Measurements from ENCODE around the gene SLC9A8. TPM values are rescaled to one million over a fixed set of nuclear protein-coding genes. Genes with fewer than 3 reads are reported as not detected.

SLC9A8 gene
- total and polyA plus RNA-seq, 2 donors (not counting 3 experiments of a cell fraction or from before 2014, with no cell fraction given), result 5.1 to 14.4 TPM

DNA sequence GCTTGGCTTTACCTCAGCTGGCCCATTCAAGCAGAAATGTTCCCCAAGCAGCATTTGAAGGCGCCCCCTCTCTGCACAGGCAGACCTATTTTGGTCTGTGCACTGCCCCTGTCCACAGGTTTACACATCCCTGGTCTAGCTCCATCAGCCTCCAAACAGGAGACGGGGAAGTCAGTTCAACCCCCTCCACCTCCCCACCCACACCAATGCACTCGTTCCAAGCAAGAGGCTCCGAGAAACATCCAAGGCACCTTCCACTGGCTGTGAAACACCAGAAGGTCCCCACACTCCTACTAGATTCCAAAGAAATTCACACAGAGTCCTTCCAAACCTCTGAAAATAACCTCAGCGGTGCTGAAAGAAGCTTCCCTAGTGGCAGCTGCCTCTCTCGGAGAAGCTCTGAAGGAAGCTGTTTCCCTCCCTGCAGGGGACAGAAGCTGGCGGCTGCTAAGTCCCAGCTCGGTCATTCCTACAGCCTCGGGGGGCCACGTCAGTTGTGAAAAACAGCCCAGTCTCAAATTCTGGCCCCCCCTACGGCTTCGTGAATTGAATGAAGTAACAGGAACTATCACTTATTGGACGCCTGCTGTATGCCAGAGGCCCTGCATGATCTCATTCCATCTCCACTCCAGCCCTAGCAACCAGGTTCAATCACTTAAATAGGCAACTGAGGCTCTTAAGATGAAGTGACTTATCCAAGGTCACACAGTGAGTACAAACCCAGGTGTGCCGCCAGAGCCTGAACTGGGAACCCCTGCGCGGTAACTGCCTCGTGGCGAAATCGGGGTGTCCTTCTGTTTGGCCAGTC is 101.9 kb downstream of the SLC9A8 start:
- H3K4me2 ChIP-seq (ENCODE audit: insufficient read depth, low read length), result peak overlapping the region; percentile 90
- CTCF ChIA-PET, result interaction anchor here (1.5 to 2.5 kb wide), 4 partner anchors 10 to 157 kb away, joined by 4 to 14 read pairs (median 6); no protein-coding TSS in a partner anchor
- POLR2A ChIA-PET, result no interaction called here
- DNase-seq (ENCODE audit: low read depth, low spot score), result peak; percentile 29
- BruUV-seq (replicated peaks), result no TSS peak
- H3K9ac ChIP-seq (replicated peaks; ENCODE audit: extremely low read depth, insufficient read depth, low read length), result peak overlapping the region; percentile 88
- no peaks in the 10 kb centered on the region for H3K9me1 ChIP-seq (replicated peaks; ENCODE audit: control insufficient read depth, extremely low read depth, insufficient read depth, low read length)
- H3K9me3 ChIP-seq (replicated peaks; ENCODE audit: control insufficient read depth, insufficient read depth, low read length), result no peaks in the 10 kb centered on the region
- H3K79me2 ChIP-seq (ENCODE audit: control insufficient read depth, insufficient read depth, low read length), result peaks cover 35% of the 10 kb centered on the region
- H3K27ac ChIP-seq (ENCODE audit: insufficient read depth, low read depth, low read length), result peak overlapping the region; percentile 86
- H3K27me3 ChIP-seq (ENCODE audit: control insufficient read depth in 2 of 2, insufficient read depth in 2 of 2, low read length in 2 of 2), result no peaks in the 10 kb centered on the region
- H4K20me1 ChIP-seq (replicated peaks; ENCODE audit: control insufficient read depth, extremely low read depth, insufficient read depth, low read length), result no peaks in the 10 kb centered on the region
- H2AFZ ChIP-seq (ENCODE audit: low read depth, low read length), result peak overlapping the region; percentile 9
- intact Hi-C loops (cut with micrococcal nuclease) (loop anchor here (2.0 kb wide), 2 partner anchors 14 to 22 kb away; partner anchors contain the start of gene RNF114), dilution Hi-C loops (cut with MboI; ENCODE audit: extremely low pct_ligation_motif_present, low sequenced_read_pairs) (no loop called here)
- TF ChIP-seq POLR2A (IDR thresholded peaks at IDR 0.05; ENCODE audit: low read depth, low read length) (no peak), EZH2 (IDR thresholded peaks at IDR 0.05; ENCODE audit: borderline replicate concordance, low read depth, low read length, severe bottlenecking) (no peak), FOS (IDR thresholded peaks at IDR 0.05; ENCODE audit: borderline replicate concordance, insufficient read depth, low read length) (no peak), JUN (IDR thresholded peaks at IDR 0.05; ENCODE audit: borderline replicate concordance, insufficient read depth, insufficient read length, low read depth) (no peak)
- H3K36me3 ChIP-seq (ENCODE audit: control insufficient read depth in 2 of 2, extremely low read depth in 1 of 2, insufficient read depth in 2 of 2, low read length in 2 of 2), result no peaks in the 10 kb centered on the region
- peak overlapping the region; percentile 54 to 89 (median 68) for H3K4me3 ChIP-seq (replicated peaks in 1 of 3; ENCODE audit: insufficient read depth in 1 of 3, low read depth in 1 of 3, low read length in 3 of 3)
- H3K4me1 ChIP-seq (ENCODE audit: control insufficient read depth, extremely low read depth, insufficient read depth, low read length), result peaks cover 17% of the 10 kb centered on the region
- peak; percentile 8 for FAIRE-seq

DNA sequence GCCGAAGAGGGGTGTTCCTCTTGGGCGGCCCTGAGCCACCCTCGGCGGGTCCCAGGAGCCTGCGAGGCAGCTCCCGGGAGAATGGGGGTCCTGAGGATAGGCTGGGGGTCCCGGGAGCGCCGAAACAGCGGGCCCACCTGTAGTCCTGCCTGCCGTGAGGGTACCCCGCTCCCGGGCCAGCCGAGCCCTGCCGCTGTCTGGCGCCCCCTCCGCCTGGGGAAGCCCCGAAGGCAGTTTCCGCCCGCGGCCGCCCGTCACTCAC is 102.4 kb downstream of the SLC9A8 start:
- Histone ChIP-seq H3K36me3 (ENCODE audit: control insufficient read depth in 2 of 2, extremely low read depth in 1 of 2, insufficient read depth in 2 of 2, low read length in 2 of 2) (no peaks in the 10 kb centered on the region), H3K9ac (replicated peaks; ENCODE audit: extremely low read depth, insufficient read depth, low read length) (peak overlapping the region; percentile 88), H3K4me2 (ENCODE audit: insufficient read depth, low read length) (peak overlapping the region; percentile 90), H3K4me1 (ENCODE audit: control insufficient read depth, extremely low read depth, insufficient read depth, low read length) (peaks cover 17% of the 10 kb centered on the region), H4K20me1 (replicated peaks; ENCODE audit: control insufficient read depth, extremely low read depth, insufficient read depth, low read length) (no peaks in the 10 kb centered on the region), H3K4me3 (replicated peaks in 1 of 3; ENCODE audit: insufficient read depth in 1 of 3, low read depth in 1 of 3, low read length in 3 of 3) (peak overlapping the region; percentile 54 to 89 (median 68)), H3K9me3 (replicated peaks; ENCODE audit: control insufficient read depth, insufficient read depth, low read length) (no peaks in the 10 kb centered on the region), H3K27ac (ENCODE audit: insufficient read depth, low read depth, low read length) (peak overlapping the region; percentile 86), H2AFZ (ENCODE audit: low read depth, low read length) (peak overlapping the region; percentile 9), H3K27me3 (ENCODE audit: control insufficient read depth in 2 of 2, insufficient read depth in 2 of 2, low read length in 2 of 2) (no peaks in the 10 kb centered on the region), H3K79me2 (ENCODE audit: control insufficient read depth, insufficient read depth, low read length) (peaks cover 33% of the 10 kb centered on the region), H3K9me1 (replicated peaks; ENCODE audit: control insufficient read depth, extremely low read depth, insufficient read depth, low read length) (no peaks in the 10 kb centered on the region)
- dilution Hi-C loops (cut with MboI; ENCODE audit: extremely low pct_ligation_motif_present, low sequenced_read_pairs) (no loop called here), intact Hi-C loops (cut with micrococcal nuclease) (loop anchor here (2.0 kb wide), 2 partner anchors 14 to 22 kb away; partner anchors contain the start of gene RNF114)
- CTCF ChIA-PET, result interaction anchor here (1.4 to 2.5 kb wide), 6 partner anchors 9 to 156 kb away, joined by 3 to 14 read pairs (median 6); no protein-coding TSS in a partner anchor
- POLR2A ChIA-PET, result no interaction called here
- DNase-seq (ENCODE audit: low read depth, low spot score) (no peak), FAIRE-seq (peak; percentile 15)
- TF ChIP-seq MYC (IDR thresholded peaks at IDR 0.05; ENCODE audit: low read depth, low read length) (no peak), GATA2 (IDR thresholded peaks at IDR 0.05; ENCODE audit: insufficient read depth, insufficient read length, low read depth, low read length) (no peak), JUN (IDR thresholded peaks at IDR 0.05; ENCODE audit: borderline replicate concordance, insufficient read depth, insufficient read length, low read depth) (no peak), POLR2AphosphoS5 (IDR thresholded peaks at IDR 0.05; ENCODE audit: insufficient read depth, low read depth, low read length) (no peak), FOS (IDR thresholded peaks at IDR 0.05; ENCODE audit: borderline replicate concordance, insufficient read depth, low read length) (no peak), EZH2 (IDR thresholded peaks at IDR 0.05; ENCODE audit: borderline replicate concordance, low read depth, low read length, severe bottlenecking) (no peak)
- TF ChIP-seq, protein P1, sequence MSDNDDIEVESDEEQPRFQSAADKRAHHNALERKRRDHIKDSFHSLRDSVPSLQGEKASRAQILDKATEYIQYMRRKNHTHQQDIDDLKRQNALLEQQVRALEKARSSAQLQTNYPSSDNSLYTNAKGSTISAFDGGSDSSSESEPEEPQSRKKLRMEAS (IDR thresholded peaks at IDR 0.05; ENCODE audit: insufficient read depth, insufficient read length), result no peak
- TF ChIP-seq, protein P2, sequence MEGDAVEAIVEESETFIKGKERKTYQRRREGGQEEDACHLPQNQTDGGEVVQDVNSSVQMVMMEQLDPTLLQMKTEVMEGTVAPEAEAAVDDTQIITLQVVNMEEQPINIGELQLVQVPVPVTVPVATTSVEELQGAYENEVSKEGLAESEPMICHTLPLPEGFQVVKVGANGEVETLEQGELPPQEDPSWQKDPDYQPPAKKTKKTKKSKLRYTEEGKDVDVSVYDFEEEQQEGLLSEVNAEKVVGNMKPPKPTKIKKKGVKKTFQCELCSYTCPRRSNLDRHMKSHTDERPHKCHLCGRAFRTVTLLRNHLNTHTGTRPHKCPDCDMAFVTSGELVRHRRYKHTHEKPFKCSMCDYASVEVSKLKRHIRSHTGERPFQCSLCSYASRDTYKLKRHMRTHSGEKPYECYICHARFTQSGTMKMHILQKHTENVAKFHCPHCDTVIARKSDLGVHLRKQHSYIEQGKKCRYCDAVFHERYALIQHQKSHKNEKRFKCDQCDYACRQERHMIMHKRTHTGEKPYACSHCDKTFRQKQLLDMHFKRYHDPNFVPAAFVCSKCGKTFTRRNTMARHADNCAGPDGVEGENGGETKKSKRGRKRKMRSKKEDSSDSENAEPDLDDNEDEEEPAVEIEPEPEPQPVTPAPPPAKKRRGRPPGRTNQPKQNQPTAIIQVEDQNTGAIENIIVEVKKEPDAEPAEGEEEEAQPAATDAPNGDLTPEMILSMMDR (IDR thresholded peaks at IDR 0.05; ENCODE audit: extremely low read depth in 1 of 2, insufficient read depth in 1 of 2, low read depth in 1 of 2, low read length in 2 of 2), result no peak
- BruUV-seq (replicated peaks), result TSS peak; percentile 30

Data from endothelial cell of umbilical vein (primary cell).